Ishikawa (cell line): Measurements from ENCODE around the gene GALNT13.

Experiments used
- CREB1 ChIP-seq: IDR thresholded peaks from 2 replicates; pipeline ENCODE4 v1.6.1; 2012; ENCODE audit warnings: low read depth
- EGR1 ChIP-seq: IDR thresholded peaks from 2 replicates; pipeline ENCODE4 v1.6.1; 2012
- EP300 ChIP-seq: IDR thresholded peaks from 2 replicates; pipeline ENCODE4 v1.6.1; 2012; ENCODE audit warnings: borderline replicate concordance
- FOXM1 ChIP-seq: IDR thresholded peaks from 2 replicates; pipeline ENCODE4 v1.6.1; 2012; ENCODE audit warnings: low read depth, borderline replicate concordance
- MAX ChIP-seq: IDR thresholded peaks from 2 replicates; pipeline ENCODE4 v1.6.1; 2012
- NFIC ChIP-seq: IDR thresholded peaks from 2 replicates; pipeline ENCODE4 v1.6.1; 2012
- RAD21 ChIP-seq: IDR thresholded peaks from 2 replicates; pipeline ENCODE4 v1.6.1; 2012; ENCODE audit warnings: low read depth
- REST ChIP-seq: IDR thresholded peaks from 2 replicates; pipeline ENCODE4 v1.6.1; 2012; ENCODE audit warnings: low read depth, mild to moderate bottlenecking
- TCF12 ChIP-seq: IDR thresholded peaks from 2 replicates; pipeline ENCODE4 v1.6.1; 2012; ENCODE audit warnings: low read depth
- TEAD4 ChIP-seq: IDR thresholded peaks from 2 replicates; pipeline ENCODE4 v1.6.1; 2012
- USF1 ChIP-seq: IDR thresholded peaks from 2 replicates; pipeline ENCODE4 v1.6.1; 2012
- YY1 ChIP-seq: IDR thresholded peaks from 2 replicates; pipeline ENCODE4 v1.6.1; 2012; ENCODE audit warnings: low read depth
- ZBTB7A ChIP-seq: IDR thresholded peaks from 2 replicates; pipeline ENCODE4 v1.6.1; 2012; ENCODE audit warnings: low read depth

GRCh38 chr2:154324601-154325000 is 452.9 kb downstream of the GALNT13 start:
- TF ChIP-seq EP300 = no peak
- TF ChIP-seq NFIC = no peak
- TF ChIP-seq TCF12 = no peak
- no peak for TF ChIP-seq REST
- no peak for TF ChIP-seq FOXM1
- TF ChIP-seq EGR1 = no peak
- TF ChIP-seq USF1 = no peak
- no peak for TF ChIP-seq RAD21
- TF ChIP-seq MAX = no peak
- no peak for TF ChIP-seq YY1
- no peak for TF ChIP-seq CREB1
- TF ChIP-seq ZBTB7A = no peak
- no peak for TF ChIP-seq TEAD4
